Measurements from ENCODE around the gene SMKR1. TPM values are rescaled to one million over a fixed set of nuclear protein-coding genes. Genes with fewer than 3 reads are reported as not detected.

Gene SMKR1
- total and polyA plus RNA-seq, 9 of the 15 experiments (the other 6 are each of a cell fraction or from before 2014, with no cell fraction given), result 0.58 to 1.8 (median 0.93) TPM; not detected in 1

DNA sequence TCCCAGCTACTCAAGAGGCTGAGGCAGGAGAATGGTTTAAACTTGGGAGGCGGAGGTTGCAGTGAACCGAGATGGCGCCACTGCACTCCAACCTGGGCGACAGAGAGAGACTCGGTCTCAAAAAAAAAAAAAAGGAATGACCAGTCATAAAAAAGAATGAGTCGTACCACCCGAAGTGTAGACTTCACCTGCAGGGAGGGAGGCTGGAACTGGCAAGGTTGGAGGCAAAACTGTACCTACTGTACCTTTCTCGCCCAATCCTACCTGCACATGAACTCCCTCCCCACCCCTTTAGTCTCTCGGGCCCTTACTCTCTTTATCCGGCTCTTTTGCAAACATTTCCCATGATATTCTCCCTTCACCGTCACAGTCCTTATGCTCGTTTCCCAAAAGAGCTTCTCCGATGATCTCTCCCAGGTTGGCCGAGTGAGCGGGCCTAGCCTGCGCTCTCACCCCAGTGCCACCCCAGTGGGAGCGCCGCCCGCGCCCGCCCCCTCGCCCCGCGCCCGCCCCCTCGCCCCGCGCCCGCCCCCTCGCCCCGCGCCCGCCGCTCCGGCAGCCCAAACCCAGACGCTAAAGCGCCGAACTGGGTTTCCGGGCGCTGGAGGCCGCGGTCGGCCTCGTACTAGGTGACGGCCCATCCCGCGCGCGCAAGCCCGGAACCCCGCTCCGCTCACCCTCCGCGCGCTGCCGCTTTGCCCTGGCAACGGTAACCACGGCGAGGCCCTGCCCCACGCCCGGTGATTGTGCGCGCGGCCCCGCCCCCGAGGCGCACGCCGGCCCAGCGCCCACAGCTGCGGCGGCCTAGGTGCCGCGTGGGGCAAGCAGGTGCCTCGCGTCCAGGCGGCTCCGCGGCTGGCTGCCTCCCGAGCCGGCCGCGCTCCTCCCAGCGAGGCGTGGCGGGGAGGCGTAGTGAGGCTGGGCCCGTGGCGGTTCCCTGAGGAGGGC, at the start of gene SMKR1 (continued):
- peak; percentile 66 for TF ChIP-seq GATAD2B (IDR thresholded peaks at IDR 0.05; ENCODE audit: borderline replicate concordance)
- no peak for TF ChIP-seq ZSCAN32 (CRISPR knock-in tag; IDR thresholded peaks at IDR 0.05)
- TF ChIP-seq ZNF589 (CRISPR knock-in tag; IDR thresholded peaks at IDR 0.05; ENCODE audit: low read depth), result no peak
- peak; percentile 39; the same call in 1 of the 2 replicates for TF ChIP-seq RBFOX2 (IDR thresholded peaks at IDR 0.05; ENCODE audit: low read depth, low read length)
- no peak for TF ChIP-seq HDAC2 (IDR thresholded peaks at IDR 0.05)
- no peak for TF ChIP-seq ZNF3 (CRISPR knock-in tag; IDR thresholded peaks at IDR 0.05)
- TF ChIP-seq, protein P1, sequence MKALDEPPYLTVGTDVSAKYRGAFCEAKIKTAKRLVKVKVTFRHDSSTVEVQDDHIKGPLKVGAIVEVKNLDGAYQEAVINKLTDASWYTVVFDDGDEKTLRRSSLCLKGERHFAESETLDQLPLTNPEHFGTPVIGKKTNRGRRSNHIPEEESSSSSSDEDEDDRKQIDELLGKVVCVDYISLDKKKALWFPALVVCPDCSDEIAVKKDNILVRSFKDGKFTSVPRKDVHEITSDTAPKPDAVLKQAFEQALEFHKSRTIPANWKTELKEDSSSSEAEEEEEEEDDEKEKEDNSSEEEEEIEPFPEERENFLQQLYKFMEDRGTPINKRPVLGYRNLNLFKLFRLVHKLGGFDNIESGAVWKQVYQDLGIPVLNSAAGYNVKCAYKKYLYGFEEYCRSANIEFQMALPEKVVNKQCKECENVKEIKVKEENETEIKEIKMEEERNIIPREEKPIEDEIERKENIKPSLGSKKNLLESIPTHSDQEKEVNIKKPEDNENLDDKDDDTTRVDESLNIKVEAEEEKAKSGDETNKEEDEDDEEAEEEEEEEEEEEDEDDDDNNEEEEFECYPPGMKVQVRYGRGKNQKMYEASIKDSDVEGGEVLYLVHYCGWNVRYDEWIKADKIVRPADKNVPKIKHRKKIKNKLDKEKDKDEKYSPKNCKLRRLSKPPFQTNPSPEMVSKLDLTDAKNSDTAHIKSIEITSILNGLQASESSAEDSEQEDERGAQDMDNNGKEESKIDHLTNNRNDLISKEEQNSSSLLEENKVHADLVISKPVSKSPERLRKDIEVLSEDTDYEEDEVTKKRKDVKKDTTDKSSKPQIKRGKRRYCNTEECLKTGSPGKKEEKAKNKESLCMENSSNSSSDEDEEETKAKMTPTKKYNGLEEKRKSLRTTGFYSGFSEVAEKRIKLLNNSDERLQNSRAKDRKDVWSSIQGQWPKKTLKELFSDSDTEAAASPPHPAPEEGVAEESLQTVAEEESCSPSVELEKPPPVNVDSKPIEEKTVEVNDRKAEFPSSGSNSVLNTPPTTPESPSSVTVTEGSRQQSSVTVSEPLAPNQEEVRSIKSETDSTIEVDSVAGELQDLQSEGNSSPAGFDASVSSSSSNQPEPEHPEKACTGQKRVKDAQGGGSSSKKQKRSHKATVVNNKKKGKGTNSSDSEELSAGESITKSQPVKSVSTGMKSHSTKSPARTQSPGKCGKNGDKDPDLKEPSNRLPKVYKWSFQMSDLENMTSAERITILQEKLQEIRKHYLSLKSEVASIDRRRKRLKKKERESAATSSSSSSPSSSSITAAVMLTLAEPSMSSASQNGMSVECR (CRISPR knock-in tag; IDR thresholded peaks at IDR 0.05), result peak; percentile 76
- TF ChIP-seq ZNF408 (CRISPR knock-in tag; IDR thresholded peaks at IDR 0.05; ENCODE audit: low read depth), result no peak
- TF ChIP-seq SAP30 (IDR thresholded peaks at IDR 0.05; ENCODE audit: borderline replicate concordance, insufficient read depth, low read depth, low read length, poor library complexity, severe bottlenecking), result peak; percentile 52
- peak; percentile 59 for TF ChIP-seq SETDB1 (IDR thresholded peaks at IDR 0.05; ENCODE audit: low read length)
- TF ChIP-seq, protein P2, sequence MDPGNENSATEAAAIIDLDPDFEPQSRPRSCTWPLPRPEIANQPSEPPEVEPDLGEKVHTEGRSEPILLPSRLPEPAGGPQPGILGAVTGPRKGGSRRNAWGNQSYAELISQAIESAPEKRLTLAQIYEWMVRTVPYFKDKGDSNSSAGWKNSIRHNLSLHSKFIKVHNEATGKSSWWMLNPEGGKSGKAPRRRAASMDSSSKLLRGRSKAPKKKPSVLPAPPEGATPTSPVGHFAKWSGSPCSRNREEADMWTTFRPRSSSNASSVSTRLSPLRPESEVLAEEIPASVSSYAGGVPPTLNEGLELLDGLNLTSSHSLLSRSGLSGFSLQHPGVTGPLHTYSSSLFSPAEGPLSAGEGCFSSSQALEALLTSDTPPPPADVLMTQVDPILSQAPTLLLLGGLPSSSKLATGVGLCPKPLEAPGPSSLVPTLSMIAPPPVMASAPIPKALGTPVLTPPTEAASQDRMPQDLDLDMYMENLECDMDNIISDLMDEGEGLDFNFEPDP (CRISPR knock-in tag; IDR thresholded peaks at IDR 0.05), result no peak
- 0 out of 2 replicates have a peak, but pooled peaks have one; percentile 27 for TF ChIP-seq SIN3B (IDR thresholded peaks at IDR 0.05; ENCODE audit: low read depth)
- no peak for TF ChIP-seq HDAC1 (IDR thresholded peaks at IDR 0.05)
